ENCODE data around the gene DHODH.

- TF ChIP-seq EZH2phosphoT487 (IDR thresholded peaks at IDR 0.05; ENCODE audit: borderline replicate concordance) (no peak), CTCF (conservative IDR thresholded peaks at IDR 0.05; ENCODE audit: low read length) (no peak)
Measured at GRCh38 chr16:71973001-71973400, 35.5 kb upstream of the DHODH start.

Data from Loucy (cell line).